ENCODE measurements around the gene TRDMT1. TPM values are rescaled to one million over a fixed set of nuclear protein-coding genes. Genes with fewer than 3 reads are reported as not detected.

The TRDMT1 gene
- total RNA-seq, 2 experiments from 2014 or later = 4.4 to 4.5 TPM

GRCh38 chr10:17178006-17178405, 23.5 kb downstream of the TRDMT1 start:
- Mint-ChIP-seq H3K9me3 (no peaks in the 10 kb centered on the region), H3K4me1 (ENCODE audit: low read depth) (peaks cover 15% of the 10 kb centered on the region), H3K27me3 (no peaks in the 10 kb centered on the region), H3K27ac (no peak overlapping the region), H3K36me3 (ENCODE audit: low read depth) (peaks cover 2% of the 10 kb centered on the region), H3K4me3 (no peak overlapping the region)
- ATAC-seq (no peak), DNase-seq (no peak)
- ChIA-PET CTCF (no interaction called here), POLR2A (interaction anchor here (0.6 kb wide), 1 partner anchor 52 kb away, joined by 3 read pairs; no protein-coding TSS in a partner anchor)
- intact Hi-C loops (cut with micrococcal nuclease) = no loop called here
- TF ChIP-seq CTCF (IDR thresholded peaks at IDR 0.05) = no peak

GRCh38 chr10:17177014-17177413, 24.5 kb downstream of the TRDMT1 start:
- CTCF ChIA-PET = interaction anchor here (1.1 kb wide), 1 partner anchor 332 kb away, joined by 3 read pairs; no protein-coding TSS in a partner anchor
- no peak for TF ChIP-seq CTCF (IDR thresholded peaks at IDR 0.05)
- intact Hi-C loops (cut with micrococcal nuclease) = no loop called here

GRCh38 chr10:17176091-17176490, 25.4 kb downstream of the TRDMT1 start:
- H3K36me3 Mint-ChIP-seq (ENCODE audit: low read depth) = peaks cover 5% of the 10 kb centered on the region
- ChIA-PET POLR2A (no interaction called here), CTCF (interaction anchor here (0.7 to 1.7 kb wide), 3 partner anchors 54 to 348 kb away, joined by 3 to 5 read pairs (median 3); no protein-coding TSS in a partner anchor)
- H3K9me3 Mint-ChIP-seq = no peaks in the 10 kb centered on the region
- H3K27me3 Mint-ChIP-seq = no peaks in the 10 kb centered on the region
- peaks cover 15% of the 10 kb centered on the region for H3K4me1 Mint-ChIP-seq (ENCODE audit: low read depth)
- DNase-seq (no peak), ATAC-seq (no peak)
- TF ChIP-seq CTCF (IDR thresholded peaks at IDR 0.05) = no peak
- H3K4me3 Mint-ChIP-seq = no peak overlapping the region
- intact Hi-C loops (cut with micrococcal nuclease) = no loop called here
- H3K27ac Mint-ChIP-seq = no peak overlapping the region

More at GRCh38 chr10:17177014-17177413, 24.5 kb downstream of the TRDMT1 start:
- Mint-ChIP-seq H3K27me3 (no peaks in the 10 kb centered on the region), H3K4me3 (no peak overlapping the region), H3K9me3 (no peaks in the 10 kb centered on the region), H3K4me1 (ENCODE audit: low read depth) (peaks cover 15% of the 10 kb centered on the region), H3K36me3 (ENCODE audit: low read depth) (peaks cover 2% of the 10 kb centered on the region), H3K27ac (no peak overlapping the region)
- ATAC-seq (no peak), DNase-seq (no peak)
- POLR2A ChIA-PET = no interaction called here

- ChIA-PET CTCF (interaction anchor here (1.0 to 1.7 kb wide), 2 partner anchors 30 to 347 kb away, joined by 3 to 5 read pairs; no protein-coding TSS in a partner anchor), POLR2A (no interaction called here)
- H3K27me3 Mint-ChIP-seq = no peaks in the 10 kb centered on the region
- H3K4me1 Mint-ChIP-seq (ENCODE audit: low read depth) = peaks cover 15% of the 10 kb centered on the region
- H3K36me3 Mint-ChIP-seq (ENCODE audit: low read depth) = peaks cover 5% of the 10 kb centered on the region
- peak; percentile 12 for DNase-seq
- H3K4me3 Mint-ChIP-seq = peak overlapping the region; percentile 63
- intact Hi-C loops (cut with micrococcal nuclease) = no loop called here
- H3K27ac Mint-ChIP-seq = peak overlapping the region; percentile 70
- no peaks in the 10 kb centered on the region for H3K9me3 Mint-ChIP-seq
- no peak for TF ChIP-seq CTCF (IDR thresholded peaks at IDR 0.05)
- peak; percentile 68 for ATAC-seq
Observed at GRCh38 chr10:17175551-17175950, 25.9 kb downstream of the TRDMT1 start.

GRCh38 chr10:17174626-17175025, 26.8 kb downstream of the TRDMT1 start:
- no peak for TF ChIP-seq CTCF (IDR thresholded peaks at IDR 0.05)
- no peak for ATAC-seq
- intact Hi-C loops (cut with micrococcal nuclease) = no loop called here
- Mint-ChIP-seq H3K36me3 (ENCODE audit: low read depth) (peaks cover 5% of the 10 kb centered on the region), H3K4me3 (no peak overlapping the region), H3K27ac (no peak overlapping the region), H3K4me1 (ENCODE audit: low read depth) (peaks cover 15% of the 10 kb centered on the region), H3K9me3 (no peaks in the 10 kb centered on the region), H3K27me3 (no peaks in the 10 kb centered on the region)
- ChIA-PET CTCF (interaction anchor here (1.0 to 1.7 kb wide), 2 partner anchors 31 to 346 kb away, joined by 3 to 5 read pairs; no protein-coding TSS in a partner anchor), POLR2A (interaction anchor here (0.8 kb wide), 1 partner anchor 175 kb away, joined by 3 read pairs; no protein-coding TSS in a partner anchor)
- no peak for DNase-seq
